Ovary (tissue), 9 donors: Measurements from ENCODE around the gene QRICH1. TPM values are rescaled to one million over a fixed set of nuclear protein-coding genes. Genes with fewer than 3 reads are reported as not detected.

Experiments used
- DNase-seq, 5 donors: peaks; one replicate each; pipeline ENCODE4 v3.0.0-alpha.2; 2019 to 2020
- H3K27ac ChIP-seq, 2 donors: fragments of 200-600 bp; one replicate each; pipeline versions ENCODE4 v1.5.1 to v1.8.0; 2019 to 2022
- H3K27me3 ChIP-seq: fragments of 200-600 bp; one replicate; pipeline ENCODE4 v1.8.0; 2022
- H3K36me3 ChIP-seq: fragments of 200-600 bp; sonication (generic); one replicate; pipeline ENCODE4 v1.5.1; 2019
- H3K4me1 ChIP-seq: one replicate; pipeline ENCODE4 v1.8.1; 2013; ENCODE audit warnings: mild to moderate bottlenecking, moderate library complexity; ENCODE audit not compliant: insufficient read depth
- H3K4me3 ChIP-seq: fragments of 200-600 bp; sonication (generic); one replicate; pipeline ENCODE4 v1.5.1; 2017
- H3K9me3 ChIP-seq, 2 donors: fragments of 200-600 bp in 1 of 2; sonication (generic) in 1 of 2; one replicate each; pipeline versions ENCODE4 v1.5.1 to v1.8.1; 2013 to 2019; ENCODE audit warnings: mild to moderate bottlenecking in 1 of 2, moderate library complexity in 1 of 2
- CTCF ChIP-seq, 3 donors: fragments of 450-650 bp in 2 of 3; fragments of 200-600 bp in 1 of 3; IDR thresholded peaks; one replicate each; pipeline versions ENCODE4 v1.5.1 to v1.8.0; 2016 to 2022; ENCODE audit warnings: antibody characterized with exemption in 3 of 3, mild to moderate bottlenecking in 1 of 3
- EP300 ChIP-seq: sonication (generic); formaldehyde crosslinking; IDR thresholded peaks from one replicate; pipeline ENCODE4 v1.6.1; 2017; ENCODE audit warnings: antibody characterized with exemption
- POLR2A ChIP-seq: fragments of 450-650 bp; IDR thresholded peaks from one replicate; pipeline ENCODE4 v1.6.1; 2017; ENCODE audit warnings: antibody characterized with exemption, mild to moderate bottlenecking, moderate library complexity
- WGBS, 3 donors: extraction: QIAGEN DNeasy Blood & Tissue Kit in 1 of 3; methylation state at CpG; one replicate each; pipeline versions ENCODE4 v1.1.5 to v1.1.7; 2013 to 2017; 5-methylcytosine and 5-hydroxymethylcytosine counted together
- intact Hi-C, 4 donors: fragments of 100-400 bp; cut with DNase I; formaldehyde crosslinking; loops; one replicate each; pipeline versions ENCODE4 v1.11.0 to v1.15.1; 2022 to 2023
- polyA plus RNA-seq, 2 donors: library from polyadenylated mRNA; stranded (reverse); fragments of 200-250 nt in 1 of 2; fragments of 350-450 nt in 1 of 2; fragmentation: Illumina TruSeq in 1 of 2; extraction: RNeasy Lipid Tissue Mini Kit (QIAGEN cat#74804) in 1 of 2; gene quantifications; one replicate each; pipeline ENCODE4 v1.2.3, GENCODE V29; 2013 to 2014
- total RNA-seq, 7 donors: library from RNA; depleted of rRNA in 2 of 7; stranded (reverse); fragments of >200 nt in 2 of 7; fragmentation: NEBNext Ultra II Directional in 3 of 7; extraction: Animal tissue kit (Norgen Biotek cat#: 25700) in 3 of 7; gene quantifications; one replicate each; pipeline versions ENCODE4 v1.1.0 to v1.2.4, GENCODE V29; 2016 to 2023
- donor health status: DM: no; HTN: no; CAD: no; lungs with moderate emphysema.
- donor health status: DM: no; HTN: no; CAD: no.
- donor health status: Bipolar disorder and iron deficiency.
- donor health status: DM: yes; HTN: yes; CAD: no.
- donor health status: DM: no; HTN: no; CAD: no.
- donor health status: DM: yes; HTN: yes; CAD: no.

The QRICH1 gene
- total and polyA plus RNA-seq, 9 donors: 46.2 to 104 (median 82.8) TPM

- Histone ChIP-seq H3K36me3 (no peaks in the 10 kb centered on the region), H3K27me3 (no peaks in the 10 kb centered on the region), H3K27ac (peak overlapping the region in 1 of 2 donors; percentile 89), H3K4me1 (peaks cover 8% of the 10 kb centered on the region), H3K4me3 (no peak overlapping the region), H3K9me3 (no peaks in the 10 kb centered on the region)
- WGBS, 3 donors: 91 to 96% (median 92%) methylated on average over 9 of the region's 9 CpGs
- intact Hi-C loops: loop anchor here in 1 of 4 donors (10.0 kb wide), 1 partner anchor 113 kb away; the partner anchor contains the start of gene ARIH2
- peak in 1 of 5 donors; percentile 23 for DNase-seq
- no peak for TF ChIP-seq EP300
- no peak for TF ChIP-seq CTCF (IDR thresholded peaks at IDR 0.05)
- TF ChIP-seq POLR2A: no peak
Observed at GRCh38 chr3:49027634-49028033, 66.2 kb downstream of the QRICH1 start.

GRCh38 chr3:49026536-49026935 is 67.3 kb downstream of the QRICH1 start:
- intact Hi-C loops: loop anchor here in 1 of 4 donors (10.0 kb wide), 1 partner anchor 112 kb away; the partner anchor contains the start of gene ARIH2
- no peak overlapping the region for H3K4me3 ChIP-seq
- TF ChIP-seq EP300 (no peak), POLR2A (no peak), CTCF (IDR thresholded peaks at IDR 0.05) (no peak)
- DNase-seq: peak in 1 of 5 donors; percentile 26
- H3K36me3 ChIP-seq: no peaks in the 10 kb centered on the region
- 86 to 91% (median 89%) methylated on average over 3 of the region's 3 CpGs for WGBS, 3 donors
- peaks cover 9% of the 10 kb centered on the region for H3K4me1 ChIP-seq
- no peaks in the 10 kb centered on the region for H3K27me3 ChIP-seq
- H3K9me3 ChIP-seq: no peaks in the 10 kb centered on the region
- H3K27ac ChIP-seq: no peak overlapping the region

GRCh38 chr3:49025793-49026520 is 67.9 kb downstream of the QRICH1 start:
- Histone ChIP-seq H3K36me3 (no peaks in the 10 kb centered on the region), H3K27me3 (no peaks in the 10 kb centered on the region), H3K9me3 (no peaks in the 10 kb centered on the region), H3K4me3 (no peak overlapping the region), H3K27ac (no peak overlapping the region), H3K4me1 (peaks cover 9% of the 10 kb centered on the region)
- intact Hi-C loops: loop anchor here in 1 of 4 donors (10.0 kb wide), 1 partner anchor 111 kb away; the partner anchor contains the start of gene ARIH2
- 69 to 75% (median 72%) methylated on average over 8 of the region's 8 CpGs for WGBS, 3 donors
- no peak for TF ChIP-seq CTCF (IDR thresholded peaks at IDR 0.05)
- TF ChIP-seq POLR2A: no peak
- no peak for TF ChIP-seq EP300
- DNase-seq: peak in 1 of 5 donors; percentile 28

GRCh38 chr3:49025005-49025792 is 68.7 kb downstream of the QRICH1 start:
- H3K4me1 ChIP-seq: peaks cover 9% of the 10 kb centered on the region
- 54 to 55% (median 55%) methylated on average over 11 to 13 of the region's 13 CpGs for WGBS, 3 donors
- TF ChIP-seq EP300: no peak
- TF ChIP-seq POLR2A: no peak
- TF ChIP-seq CTCF (IDR thresholded peaks at IDR 0.05): no peak
- no peak overlapping the region for H3K27ac ChIP-seq
- intact Hi-C loops: loop anchor here in 1 of 4 donors (10.0 kb wide), 1 partner anchor 110 kb away; the partner anchor contains the start of gene ARIH2
- no peaks in the 10 kb centered on the region for H3K36me3 ChIP-seq
- H3K9me3 ChIP-seq: no peaks in the 10 kb centered on the region
- H3K27me3 ChIP-seq: no peaks in the 10 kb centered on the region
- peak in 2 of 5 donors; percentile 25 to 26 for DNase-seq
- no peak overlapping the region for H3K4me3 ChIP-seq
